GM19455 (cell line): ENCODE results near the gene AFF1.
"Not testable (repeated sequence)": the region's sequence is repeated elsewhere in the genome, so short reads cannot be mapped to it uniquely, and the experiment has no call there.

Experiments
- ATAC-seq: cut with Tn5 transposase; IDR thresholded peaks from one replicate; pipeline ENCODE4 v1.9.1; 2021; ENCODE audit not compliant: unreplicated experiment

The AFF1 gene

DNA sequence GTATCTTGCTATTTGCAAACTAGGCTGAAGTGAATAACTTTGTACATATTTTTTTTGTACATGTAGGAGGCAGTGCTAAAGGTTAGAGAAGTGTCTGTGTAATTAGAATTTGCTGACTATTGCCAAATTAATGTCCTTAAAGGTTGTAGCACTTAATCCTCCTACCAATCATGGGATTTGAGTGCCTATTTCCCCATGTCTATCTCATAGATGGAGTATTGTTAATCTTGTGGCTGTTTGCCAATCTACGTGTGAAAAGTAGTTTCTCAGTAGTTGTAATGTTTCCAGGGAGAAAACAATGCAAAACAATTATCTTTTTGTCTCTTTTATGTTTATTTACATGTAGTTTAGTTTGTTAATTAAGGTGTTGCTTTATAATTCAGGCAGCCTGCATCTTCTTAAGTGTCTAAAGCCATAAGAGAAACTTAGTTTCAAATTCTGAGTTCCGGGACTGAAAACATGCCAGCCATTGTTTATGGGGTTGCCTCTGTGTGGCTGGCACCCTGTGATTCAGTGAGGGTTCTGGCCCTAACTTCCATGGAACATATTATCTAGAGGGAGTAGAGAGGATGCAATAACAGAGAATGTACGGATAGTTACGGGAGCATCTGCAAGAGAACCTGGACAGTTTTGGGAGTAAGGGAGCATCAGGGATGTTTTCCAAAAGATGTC is 143.2 kb downstream of the AFF1 start:
- ATAC-seq, result no peak

DNA sequence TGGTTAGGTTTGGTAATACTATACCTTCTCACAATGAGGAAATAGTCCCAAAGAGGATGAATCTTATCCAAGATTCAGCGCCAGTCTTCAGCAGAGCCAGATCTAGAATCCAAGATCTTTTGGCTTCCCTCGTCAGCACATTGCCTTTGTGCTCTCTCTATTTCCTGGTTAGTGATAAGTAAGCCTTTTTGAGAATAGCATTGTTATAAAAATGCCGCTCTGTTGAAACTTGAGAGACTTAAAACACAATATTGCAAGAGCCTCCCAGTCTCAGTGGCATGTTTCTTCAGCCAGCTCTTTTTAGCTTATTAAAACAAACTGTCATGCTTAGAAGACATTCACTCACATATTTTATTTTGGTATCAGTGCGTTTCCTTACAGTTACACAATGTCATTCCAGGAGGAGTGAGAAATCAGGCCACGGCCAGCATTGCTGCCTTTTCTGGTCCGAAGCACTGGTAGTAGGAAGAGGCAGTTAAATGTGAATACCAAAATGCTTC is 144.2 kb downstream of the AFF1 start:
- no peak for ATAC-seq

DNA sequence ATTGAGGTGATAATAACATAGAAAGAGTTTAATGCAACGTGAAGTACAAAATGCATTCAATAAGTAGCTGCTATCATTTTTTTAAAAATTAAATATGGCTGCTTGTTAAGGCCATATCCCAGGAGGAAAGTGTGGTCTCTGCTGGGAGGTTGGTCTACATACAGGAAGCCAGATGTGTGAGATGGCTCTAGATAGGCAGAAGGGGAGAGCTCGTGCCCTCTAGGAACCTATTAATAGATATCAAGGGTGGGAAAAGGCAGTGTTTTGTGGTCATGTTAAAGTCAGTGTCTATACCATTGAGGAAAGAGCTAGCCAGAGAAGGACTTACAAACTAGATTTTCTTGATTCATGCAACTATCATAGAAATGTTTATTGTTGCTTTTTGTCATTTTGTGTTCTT is 145.2 kb downstream of the AFF1 start:
- ATAC-seq, result no peak

DNA sequence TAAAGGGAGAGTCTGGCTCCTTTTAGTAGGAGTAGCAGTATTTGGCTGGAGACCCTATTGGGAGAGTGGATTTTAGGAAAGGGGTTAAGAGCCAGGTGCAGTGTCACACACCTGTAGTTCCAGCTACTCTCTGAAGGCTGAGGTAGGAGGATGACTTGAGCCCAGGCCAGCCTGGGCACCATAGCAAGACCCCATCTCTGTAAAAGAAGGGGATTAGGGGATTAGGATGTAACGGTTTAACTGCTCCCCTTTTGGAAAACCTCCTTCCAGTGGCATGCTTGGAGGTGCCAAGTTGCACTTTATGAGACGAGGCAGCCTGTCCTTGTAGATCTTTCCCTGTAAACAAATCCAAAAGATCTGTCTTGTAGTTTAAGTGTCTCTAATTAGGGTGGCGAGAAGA is 145.7 kb downstream of the AFF1 start:
- ATAC-seq, result no peak

DNA sequence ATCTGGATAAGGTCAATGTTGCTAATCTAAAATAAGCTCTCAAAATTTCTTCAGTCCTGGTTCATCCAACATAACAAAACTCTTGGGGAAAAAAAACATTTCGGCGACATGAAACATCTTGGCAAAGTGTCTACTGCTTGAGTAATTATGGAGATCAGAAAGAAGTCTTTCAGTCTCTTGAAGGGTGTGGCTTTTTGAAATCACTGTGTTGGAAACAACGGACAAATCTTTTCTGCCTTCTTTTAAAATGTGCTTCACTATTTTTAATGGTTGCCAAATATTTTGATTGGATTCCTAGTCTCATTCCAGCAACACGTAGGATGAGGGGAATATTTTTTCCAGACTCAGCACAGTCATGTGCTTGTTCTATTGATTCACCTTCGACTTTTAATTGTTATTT is 147.0 kb downstream of the AFF1 start:
- no peak for ATAC-seq

DNA sequence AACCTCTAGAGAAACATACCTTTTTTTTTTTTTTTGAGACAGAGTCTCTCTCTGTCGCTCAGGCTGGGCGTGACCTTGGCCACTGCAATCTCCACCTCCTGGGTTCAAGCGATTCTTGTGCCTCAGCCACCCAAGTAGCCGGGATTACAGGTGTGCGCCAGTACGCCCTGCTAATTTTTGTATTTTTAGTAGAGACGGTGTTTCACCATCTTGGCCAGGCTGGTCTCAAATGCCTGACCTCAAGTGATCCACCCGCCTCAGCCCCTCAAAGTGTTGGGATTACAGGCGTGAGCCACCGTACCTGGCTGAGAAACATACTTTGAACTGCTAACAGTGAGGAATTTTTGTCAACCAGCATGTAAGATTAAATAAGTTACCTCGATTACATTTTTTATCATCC is 150.9 kb downstream of the AFF1 start:
- ATAC-seq, result not testable (repeated sequence)

DNA sequence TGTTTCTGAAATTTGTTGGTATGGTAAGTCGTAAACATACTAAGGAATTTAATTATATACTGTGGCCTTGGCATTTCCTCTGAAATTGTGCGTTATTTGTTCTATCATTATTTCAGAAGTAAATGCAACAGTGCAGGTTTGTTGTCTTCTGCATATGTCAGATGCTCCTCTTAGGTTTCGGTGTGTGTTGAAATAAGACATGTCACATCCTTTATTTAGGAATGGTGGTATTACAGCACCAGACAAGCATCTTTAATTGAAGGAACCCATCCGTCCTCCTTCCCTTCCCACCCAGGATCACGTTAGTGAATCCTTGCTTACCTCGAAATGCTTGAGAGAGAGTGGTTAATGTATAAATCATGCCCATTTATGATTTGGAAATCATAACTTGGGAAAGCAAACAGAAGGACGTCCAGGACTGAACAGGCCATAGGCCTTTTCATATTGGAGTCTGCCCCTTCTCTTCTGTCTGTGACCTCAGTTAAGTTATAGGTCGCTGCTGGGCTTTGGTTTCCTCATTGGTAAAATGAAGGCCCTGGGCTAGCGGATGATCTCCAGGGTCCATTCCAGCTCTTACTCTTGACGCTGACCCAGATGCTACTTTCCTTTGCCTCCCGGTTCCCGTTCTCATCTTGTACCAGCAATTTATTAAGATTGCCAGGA is 151.5 kb downstream of the AFF1 start:
- no peak for ATAC-seq

DNA sequence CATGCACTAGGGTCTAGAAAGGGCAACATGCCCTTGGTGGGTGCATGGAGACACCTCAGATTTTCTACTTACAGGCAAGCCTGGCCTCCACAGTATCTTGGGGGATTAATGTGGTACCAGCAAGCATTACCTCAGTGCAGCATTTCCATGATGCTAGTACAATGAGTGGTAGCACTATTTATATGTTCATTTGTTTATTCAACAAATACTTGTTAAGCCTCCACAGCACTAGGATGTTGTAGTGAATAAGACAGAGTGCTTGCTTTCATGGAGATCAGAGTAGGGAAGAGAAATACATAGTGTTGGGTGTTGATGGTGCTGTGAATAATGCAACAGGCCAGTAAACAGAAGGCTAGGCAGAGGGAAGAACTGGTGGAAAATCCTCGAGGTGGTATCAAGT is 152.2 kb downstream of the AFF1 start:
- no peak for ATAC-seq

DNA sequence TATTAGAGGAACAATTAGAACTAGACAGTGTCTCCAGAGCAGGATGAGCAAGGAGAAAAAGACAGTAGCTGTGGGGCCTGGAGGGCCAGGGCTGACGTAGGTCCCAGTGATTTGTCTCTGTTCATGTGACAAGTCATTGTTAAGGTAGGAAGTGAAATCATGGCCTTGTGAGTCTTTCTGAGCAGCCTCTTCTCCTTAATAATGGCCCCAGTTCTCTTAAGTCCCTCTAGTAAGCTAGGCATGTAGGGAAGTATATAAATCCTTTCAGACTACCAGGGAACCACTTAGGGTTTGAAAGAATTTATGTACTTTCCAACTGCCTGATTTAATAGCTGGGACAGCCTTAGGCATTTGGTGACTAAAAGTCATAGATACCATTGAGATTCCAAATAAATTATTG is 152.6 kb downstream of the AFF1 start:
- no peak for ATAC-seq

DNA sequence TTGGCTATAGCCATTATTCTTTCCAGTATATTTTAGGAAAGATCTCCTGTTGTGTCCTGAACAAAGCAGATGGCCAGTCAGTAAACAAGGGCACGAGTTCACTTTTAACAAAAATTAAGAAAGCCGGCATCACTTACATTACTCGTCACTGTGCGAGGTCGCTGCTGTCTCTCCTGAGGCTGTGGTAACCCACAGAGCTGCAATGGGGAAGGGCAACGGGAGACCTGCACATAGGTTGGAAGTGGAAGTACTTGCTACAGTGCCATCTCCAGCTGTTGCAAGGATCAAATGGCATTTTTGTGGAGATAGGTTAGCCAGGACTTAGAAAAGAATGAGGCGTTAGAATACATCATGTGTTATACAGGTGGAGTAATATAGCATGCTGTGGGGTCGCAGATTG is 153.4 kb downstream of the AFF1 start:
- ATAC-seq, result no peak

DNA sequence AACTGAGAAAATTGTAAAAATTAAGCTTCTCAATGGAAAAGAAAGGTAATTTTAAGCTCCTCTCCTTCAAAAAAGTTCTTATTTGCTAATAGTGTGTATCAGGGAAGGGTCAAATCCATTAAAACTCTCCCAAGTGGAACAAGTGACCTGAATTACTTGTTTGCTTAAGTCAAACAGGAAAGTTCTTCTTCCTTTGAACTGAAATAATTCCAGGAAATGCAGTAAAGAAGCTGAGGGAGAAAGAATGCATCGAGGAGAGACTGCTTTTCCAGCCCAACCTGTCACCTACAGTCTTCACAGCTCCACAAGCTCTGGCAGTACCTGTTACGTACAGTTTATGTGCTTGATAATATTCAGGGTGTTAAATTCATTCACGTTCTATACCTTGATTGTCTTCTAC is 154.6 kb downstream of the AFF1 start:
- ATAC-seq, result no peak

DNA sequence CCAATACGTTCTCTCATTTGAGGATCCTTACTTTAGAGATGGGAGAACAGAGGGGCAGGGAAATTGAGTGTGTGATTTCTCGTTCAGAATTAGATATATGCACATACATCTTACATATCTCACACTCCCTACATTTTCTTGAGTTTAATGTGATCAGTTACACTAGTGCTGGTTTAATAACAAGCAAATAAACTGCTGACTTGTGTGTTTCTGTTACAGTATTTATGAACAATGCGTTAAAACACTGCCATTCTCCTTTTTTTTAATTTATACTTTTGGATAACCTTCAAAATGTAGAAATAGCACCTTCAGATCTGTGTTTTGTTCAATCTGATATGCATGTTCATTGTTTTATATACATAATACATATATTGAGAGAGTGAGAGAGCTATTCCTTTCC is 155.5 kb downstream of the AFF1 start:
- no peak for ATAC-seq

DNA sequence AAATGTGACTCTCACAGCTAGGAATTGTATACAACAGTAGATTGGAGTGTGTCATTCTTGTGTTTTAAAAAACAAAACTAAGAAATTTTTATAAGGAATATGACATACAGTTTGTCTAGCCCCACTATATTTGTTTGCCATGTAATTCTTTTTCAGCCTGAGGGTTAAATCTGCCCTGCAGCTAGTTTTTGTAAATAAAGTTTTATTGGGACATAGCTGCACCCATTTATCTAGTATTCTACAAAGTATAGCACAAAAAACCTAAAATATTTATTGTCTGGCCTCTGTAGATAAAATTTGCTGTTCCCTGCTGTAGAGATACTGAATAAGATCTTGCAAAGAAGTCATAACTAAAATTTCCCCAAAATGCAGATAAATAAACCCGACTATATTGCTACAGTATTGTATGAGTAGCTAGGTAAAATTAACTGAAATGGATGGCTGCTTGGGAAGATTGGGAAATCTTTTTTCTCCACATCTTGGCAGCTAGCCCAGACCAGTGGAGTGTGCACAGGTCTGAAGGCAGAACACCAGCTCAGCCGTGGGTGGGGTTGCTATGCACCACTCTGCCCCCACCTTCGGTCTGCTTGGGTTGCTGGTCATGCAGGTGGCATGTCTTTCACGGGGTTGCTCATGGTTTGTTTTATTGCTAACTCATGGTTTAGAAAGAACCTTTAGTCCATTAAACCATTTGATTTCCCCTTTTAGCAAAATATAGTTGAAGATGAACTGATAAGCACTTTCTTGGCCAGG is 157.8 kb downstream of the AFF1 start:
- ATAC-seq, result no peak

DNA sequence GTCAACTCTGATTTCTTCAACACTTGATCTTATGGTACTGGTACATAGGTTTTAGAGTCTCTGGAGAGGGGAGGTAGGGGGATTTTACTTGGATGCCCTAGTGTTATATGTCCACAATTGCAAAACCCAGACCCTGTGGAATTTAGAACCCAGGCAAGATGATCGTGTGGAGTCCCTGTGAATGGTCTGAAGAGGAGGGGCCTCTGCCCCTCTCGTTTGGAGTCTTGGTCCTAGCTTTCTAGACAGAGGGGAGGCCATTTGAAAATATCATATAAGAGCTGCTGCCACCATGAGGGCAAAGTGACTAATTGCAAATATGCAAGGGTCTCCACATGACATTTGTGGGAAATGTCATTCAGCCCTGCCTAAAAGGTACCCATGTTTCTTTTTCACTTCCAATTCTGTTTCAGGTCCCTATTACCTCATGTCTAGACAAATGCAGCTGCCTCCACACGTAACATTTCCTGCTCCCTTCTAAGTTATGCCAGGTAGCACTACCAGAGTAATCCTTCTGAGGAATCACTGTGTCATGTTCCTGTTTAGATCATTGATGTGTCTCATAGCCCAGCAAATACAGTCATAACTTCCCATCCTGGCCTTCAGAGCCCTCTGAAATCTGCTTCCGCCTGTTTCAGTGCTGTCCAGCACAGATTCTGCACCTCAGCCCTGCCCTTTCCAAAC is 158.8 kb downstream of the AFF1 start:
- peak; percentile 85 for ATAC-seq

DNA sequence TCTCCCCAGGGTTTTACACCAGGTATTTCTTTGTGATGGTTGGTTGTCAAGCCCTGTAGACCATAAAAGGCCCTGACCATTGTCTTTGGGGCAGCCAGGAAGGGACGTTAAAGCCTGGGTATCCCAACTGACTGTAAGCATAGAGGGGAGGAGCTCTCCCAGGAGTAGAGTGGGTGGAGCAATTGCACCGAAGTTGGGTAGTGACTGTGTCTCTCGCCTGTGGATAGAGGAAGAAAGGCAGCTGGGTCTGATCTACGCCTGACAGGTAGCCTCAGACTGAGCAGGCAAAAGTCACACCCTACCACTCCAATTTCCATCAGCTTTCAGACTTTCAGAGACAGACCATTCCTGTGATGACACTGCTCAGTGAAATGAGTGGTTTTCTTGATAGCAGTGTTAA is 162.3 kb downstream of the AFF1 start:
- ATAC-seq, result no peak

DNA sequence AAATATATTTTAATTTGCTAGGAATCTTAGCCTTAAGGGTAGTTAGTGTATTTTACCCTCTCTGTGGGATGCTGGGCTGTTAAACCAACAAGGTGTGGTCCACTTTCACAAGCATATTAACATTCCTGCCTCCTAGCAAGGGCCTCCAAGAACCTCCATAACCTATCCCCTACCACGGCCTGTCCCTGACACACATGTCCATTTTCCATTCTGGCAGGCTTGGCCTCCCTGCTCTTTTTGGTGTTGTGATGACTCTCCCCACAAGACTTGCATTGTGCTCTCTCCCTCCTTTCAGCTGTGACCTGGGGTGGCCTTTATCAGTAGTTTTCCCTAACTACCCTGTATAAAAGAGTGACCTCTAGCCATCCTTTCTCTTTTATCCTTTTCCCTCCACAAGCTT is 165.4 kb downstream of the AFF1 start:
- no peak for ATAC-seq

DNA sequence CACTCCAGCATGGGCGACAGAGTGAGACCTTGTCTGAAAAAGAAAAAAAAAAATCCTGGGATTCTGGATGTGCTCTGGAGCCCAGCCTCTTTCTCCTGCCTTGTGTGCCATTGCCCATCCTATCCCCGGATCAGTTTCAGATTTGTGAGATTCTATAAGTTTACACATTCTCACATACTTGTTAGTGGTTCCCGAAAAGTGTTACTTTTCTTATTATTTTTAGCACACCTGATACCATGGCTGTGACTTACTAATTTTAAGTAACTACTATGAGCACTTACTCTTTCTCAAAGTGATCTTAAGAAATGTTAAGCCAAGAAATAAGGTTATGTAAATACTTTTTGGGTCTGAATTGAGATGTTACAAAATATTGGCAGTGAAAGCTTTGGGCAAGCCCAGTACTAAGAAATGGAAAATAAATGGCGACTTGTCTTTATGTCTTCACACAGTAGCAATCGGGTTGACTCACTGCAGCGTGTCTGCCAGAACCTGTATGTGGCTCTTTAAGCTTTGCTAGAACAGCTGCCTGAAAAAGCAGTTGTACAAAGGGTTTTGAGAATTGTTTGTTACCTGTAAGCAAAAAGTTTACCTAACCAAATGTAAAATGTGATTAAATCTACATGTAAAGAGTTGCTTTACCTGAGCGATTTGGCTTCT is 166.9 kb downstream of the AFF1 start:
- ATAC-seq, result no peak

DNA sequence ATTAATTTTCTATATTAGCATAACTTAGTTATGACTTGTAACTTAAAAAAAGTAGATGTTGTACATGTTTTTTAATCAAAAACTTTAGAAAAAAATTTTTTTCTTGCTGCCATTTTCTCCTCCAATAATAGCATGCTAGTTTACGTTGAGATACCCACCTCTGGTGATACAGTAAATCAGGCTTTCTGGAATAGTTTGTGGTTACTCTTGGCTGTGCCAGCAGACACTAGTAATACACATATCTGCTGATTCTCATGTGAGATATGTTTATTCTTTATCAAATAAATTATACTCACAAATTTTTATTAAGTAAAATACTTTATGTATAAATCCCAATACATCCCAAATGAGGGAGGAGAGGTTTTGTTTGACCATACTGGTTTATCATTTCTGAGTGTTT is 168.3 kb downstream of the AFF1 start:
- no peak for ATAC-seq

DNA sequence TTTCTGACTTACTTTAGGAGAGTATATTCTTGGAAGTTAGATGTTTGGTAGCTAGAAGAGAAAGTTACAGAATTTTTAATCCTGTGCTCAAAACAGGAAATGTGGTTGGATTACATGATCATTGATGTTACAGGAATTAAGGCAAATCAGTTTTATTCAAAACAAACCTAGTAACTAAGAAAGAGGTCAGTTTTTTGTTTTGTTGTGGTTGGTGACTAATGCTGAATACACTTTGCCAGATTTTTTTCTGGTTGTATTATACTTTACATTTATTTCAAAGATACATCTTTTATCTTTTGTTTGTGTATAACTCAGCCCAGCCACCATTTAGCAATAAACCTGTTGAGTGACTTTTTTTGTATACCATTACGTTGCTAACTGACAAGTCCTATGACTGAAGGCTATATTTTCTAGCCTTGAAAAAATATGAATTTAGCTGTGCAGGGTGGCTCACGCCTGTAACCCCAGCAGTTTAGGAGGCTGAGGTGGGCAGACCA is 168.9 kb downstream of the AFF1 start:
- ATAC-seq, result no peak

DNA sequence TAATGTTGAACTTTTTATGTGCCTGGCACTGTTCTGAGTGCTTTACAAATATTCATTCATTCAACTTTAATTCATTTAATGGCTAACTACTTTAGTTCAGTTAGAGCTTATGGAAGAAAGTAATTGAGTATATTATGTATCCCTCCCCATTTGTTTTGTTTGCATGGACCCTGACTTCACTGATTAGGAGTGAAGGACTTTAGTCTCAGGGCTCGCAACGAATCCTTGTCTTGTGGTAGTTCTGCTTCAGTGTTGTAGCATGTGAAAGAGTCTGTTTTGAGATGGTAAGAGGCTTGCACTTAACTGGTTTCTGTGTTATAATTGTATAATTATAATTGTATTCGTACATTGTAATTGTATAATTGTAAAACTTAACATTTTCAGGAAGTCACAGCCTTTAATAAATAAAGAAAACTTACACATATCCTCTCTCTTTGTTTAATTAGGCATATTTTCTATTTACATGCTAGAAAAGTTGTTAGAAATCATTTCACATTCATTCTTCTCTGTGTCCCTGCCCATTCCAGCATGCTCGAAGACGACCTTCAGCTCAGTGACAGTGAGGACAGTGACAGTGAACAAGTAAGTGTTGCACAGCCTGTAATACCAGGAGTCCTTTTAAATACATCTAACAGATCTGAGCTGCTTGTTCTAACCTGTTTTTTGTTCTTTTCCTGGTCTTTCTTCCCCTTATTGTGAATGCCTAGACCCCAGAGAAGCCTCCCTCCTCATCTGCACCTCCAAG is 170.5 kb downstream of the AFF1 start:
- no peak for ATAC-seq
